ENCODE data around the gene GARS1.
"Not testable (repeated sequence)": the region's sequence is repeated elsewhere in the genome, so short reads cannot be mapped to it uniquely, and the experiment has no call there.

GARS1 gene

GRCh38 chr7:30618080-30618676 is 23.5 kb downstream of the GARS1 start:
- no peaks in the 10 kb centered on the region for H3K27me3 ChIP-seq (ENCODE audit: low read depth)
- peaks cover 96% of the 10 kb centered on the region for H3K36me3 ChIP-seq (replicated peaks)
- no peaks in the 10 kb centered on the region for H3K9me3 ChIP-seq
- H3K4me3 ChIP-seq, result no peak overlapping the region
- in situ Hi-C loops (cut with MboI; ENCODE audit: low sequenced_read_pairs), result no loop called here
- H3K4me1 ChIP-seq, result no peaks in the 10 kb centered on the region
- no peak for DNase-seq (ENCODE audit: low spot score in 2 of 2)

- no peak for DNase-seq (ENCODE audit: low spot score in 2 of 2)
- in situ Hi-C loops (cut with MboI; ENCODE audit: low sequenced_read_pairs), result no loop called here
- no peaks in the 10 kb centered on the region for H3K27me3 ChIP-seq (ENCODE audit: low read depth)
Observed at GRCh38 chr7:30618961-30619360, 24.3 kb downstream of the GARS1 start.

GRCh38 chr7:30625283-30625682 is 30.6 kb downstream of the GARS1 start:
- Histone ChIP-seq H3K4me1 (no peaks in the 10 kb centered on the region), H3K27me3 (ENCODE audit: low read depth) (no peaks in the 10 kb centered on the region), H3K4me3 (no peak overlapping the region), H3K36me3 (replicated peaks) (peaks cover 90% of the 10 kb centered on the region), H3K9me3 (no peaks in the 10 kb centered on the region)
- DNase-seq (ENCODE audit: low spot score in 2 of 2), result no peak
- in situ Hi-C loops (cut with MboI; ENCODE audit: low sequenced_read_pairs), result no loop called here

More at GRCh38 chr7:30618961-30619360, 24.3 kb downstream of the GARS1 start:
- no peaks in the 10 kb centered on the region for H3K9me3 ChIP-seq
- no peak overlapping the region for H3K4me3 ChIP-seq
- no peaks in the 10 kb centered on the region for H3K4me1 ChIP-seq
- H3K36me3 ChIP-seq (replicated peaks), result peaks cover 96% of the 10 kb centered on the region

DNA sequence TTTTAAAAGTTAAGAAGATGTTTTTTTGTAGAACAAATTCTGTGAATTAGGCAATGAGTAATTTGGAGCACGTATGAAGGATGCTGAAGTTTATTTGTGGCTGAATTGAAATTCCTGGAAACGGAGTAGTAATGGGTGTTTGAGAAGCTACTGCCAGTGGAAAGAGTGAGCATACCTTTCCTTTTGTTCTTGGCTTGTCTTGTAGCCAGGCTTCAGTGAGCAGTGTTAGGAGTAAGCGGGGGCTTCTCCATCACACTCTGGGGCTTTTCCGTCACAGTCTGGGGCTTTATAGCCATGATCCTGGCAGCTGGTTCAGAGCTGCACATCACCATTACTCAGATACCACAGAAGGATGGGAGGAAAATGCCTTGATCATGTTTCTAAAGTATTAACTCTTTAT is 32.3 kb downstream of the GARS1 start:
- no peak for DNase-seq (ENCODE audit: low spot score in 2 of 2)
- in situ Hi-C loops (cut with MboI; ENCODE audit: low sequenced_read_pairs), result no loop called here
- H3K36me3 ChIP-seq (replicated peaks), result peaks cover 88% of the 10 kb centered on the region
- no peaks in the 10 kb centered on the region for H3K27me3 ChIP-seq (ENCODE audit: low read depth)
- no peak overlapping the region for H3K4me3 ChIP-seq
- no peaks in the 10 kb centered on the region for H3K4me1 ChIP-seq
- no peaks in the 10 kb centered on the region for H3K9me3 ChIP-seq

- in situ Hi-C loops (cut with MboI; ENCODE audit: low sequenced_read_pairs), result no loop called here
- Histone ChIP-seq H3K4me1 (no peaks in the 10 kb centered on the region), H3K4me3 (no peak overlapping the region), H3K27me3 (ENCODE audit: low read depth) (no peaks in the 10 kb centered on the region), H3K9me3 (no peaks in the 10 kb centered on the region), H3K36me3 (replicated peaks) (peaks cover 92% of the 10 kb centered on the region)
- DNase-seq (ENCODE audit: low spot score in 2 of 2), result no peak
Observed at GRCh38 chr7:30630986-30631385, 36.3 kb downstream of the GARS1 start.

GRCh38 chr7:30633223-30633622 is 38.5 kb downstream of the GARS1 start:
- in situ Hi-C loops (cut with MboI; ENCODE audit: low sequenced_read_pairs), result no loop called here
- no peaks in the 10 kb centered on the region for H3K9me3 ChIP-seq
- DNase-seq (ENCODE audit: low spot score in 2 of 2), result no peak
- no peak overlapping the region for H3K4me3 ChIP-seq
- H3K36me3 ChIP-seq (replicated peaks), result peaks cover 79% of the 10 kb centered on the region
- no peaks in the 10 kb centered on the region for H3K4me1 ChIP-seq
- H3K27me3 ChIP-seq (ENCODE audit: low read depth), result no peaks in the 10 kb centered on the region

DNA sequence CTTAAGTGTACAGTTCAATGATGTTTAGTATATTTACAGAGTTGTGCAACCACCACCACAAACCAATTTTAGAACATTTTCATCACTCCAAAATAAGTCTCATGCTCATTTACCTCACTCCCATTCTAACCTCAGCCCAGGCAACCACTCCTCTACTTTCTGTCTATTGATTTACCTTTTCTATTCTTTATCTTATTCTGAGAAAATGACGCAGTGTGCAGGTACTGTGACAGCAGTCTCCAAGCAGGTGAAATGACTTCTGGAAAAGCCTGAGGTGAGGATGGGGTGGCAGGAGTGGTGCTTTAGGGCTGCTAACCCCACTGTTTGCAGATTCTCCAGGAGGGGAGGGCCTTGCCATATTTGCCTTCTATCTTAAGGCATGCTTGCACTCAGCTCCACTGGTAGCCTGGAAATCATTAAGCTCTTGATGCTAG is 39.5 kb downstream of the GARS1 start:
- Histone ChIP-seq H3K9me3 (no peaks in the 10 kb centered on the region), H3K36me3 (replicated peaks) (peaks cover 69% of the 10 kb centered on the region), H3K27me3 (ENCODE audit: low read depth) (no peaks in the 10 kb centered on the region), H3K4me1 (no peaks in the 10 kb centered on the region), H3K4me3 (no peak overlapping the region)
- no peak for DNase-seq (ENCODE audit: low spot score in 2 of 2)
- in situ Hi-C loops (cut with MboI; ENCODE audit: low sequenced_read_pairs), result no loop called here

DNA sequence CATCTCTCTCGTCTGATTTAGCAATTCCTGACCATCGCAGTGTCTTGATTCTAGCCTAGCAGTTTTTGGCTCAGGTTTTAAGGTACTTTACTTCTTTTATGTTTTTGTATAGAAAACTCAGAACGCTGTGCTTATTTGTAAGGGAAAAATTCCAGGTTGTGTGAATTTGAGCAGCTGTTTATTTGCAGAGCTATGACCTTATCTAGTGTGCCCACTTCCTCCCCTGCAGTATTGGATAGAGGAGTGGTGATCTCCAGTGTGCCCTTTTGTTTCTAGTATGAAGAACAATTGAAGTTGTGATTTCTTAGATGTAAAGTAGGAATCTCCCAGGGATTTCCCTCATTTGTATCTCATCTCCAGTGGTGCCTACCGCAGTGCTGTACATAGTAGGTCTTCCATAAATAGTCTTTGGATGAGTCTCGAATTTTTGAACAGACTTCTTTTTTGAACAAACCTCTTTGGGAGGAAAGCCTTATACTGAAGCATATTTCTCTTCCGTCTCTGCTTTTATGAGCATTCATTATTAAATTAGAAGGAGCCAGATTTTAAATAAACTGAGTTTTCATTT is 40.0 kb downstream of the GARS1 start:
- H3K4me3 ChIP-seq, result no peak overlapping the region
- DNase-seq (ENCODE audit: low spot score in 2 of 2), result no peak
- no peaks in the 10 kb centered on the region for H3K27me3 ChIP-seq (ENCODE audit: low read depth)
- peaks cover 64% of the 10 kb centered on the region for H3K36me3 ChIP-seq (replicated peaks)
- H3K4me1 ChIP-seq, result no peaks in the 10 kb centered on the region
- no peaks in the 10 kb centered on the region for H3K9me3 ChIP-seq
- in situ Hi-C loops (cut with MboI; ENCODE audit: low sequenced_read_pairs), result no loop called here

DNA sequence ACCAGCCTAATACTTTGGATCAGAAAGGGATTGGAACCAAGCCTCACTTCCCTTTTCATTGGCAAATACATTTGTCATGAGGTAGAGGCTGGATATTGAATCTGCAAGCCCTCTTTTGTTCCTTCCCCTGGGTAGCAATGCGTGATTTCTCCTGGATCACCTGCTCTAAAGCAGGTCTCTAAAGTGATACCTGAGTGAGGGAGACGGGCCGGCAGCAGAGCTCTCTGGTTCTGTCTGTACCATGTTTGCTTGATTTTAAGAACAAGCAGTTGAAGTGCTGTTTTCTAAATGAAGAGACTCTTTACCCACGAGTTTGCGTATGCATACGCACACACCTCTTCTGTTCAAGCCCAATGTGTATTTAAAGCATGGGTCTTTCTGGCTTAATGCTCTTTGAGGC is 41.1 kb downstream of the GARS1 start:
- Histone ChIP-seq H3K4me3 (no peak overlapping the region), H3K36me3 (replicated peaks) (peaks cover 55% of the 10 kb centered on the region)
- no peak for DNase-seq (ENCODE audit: low spot score in 2 of 2)

DNA sequence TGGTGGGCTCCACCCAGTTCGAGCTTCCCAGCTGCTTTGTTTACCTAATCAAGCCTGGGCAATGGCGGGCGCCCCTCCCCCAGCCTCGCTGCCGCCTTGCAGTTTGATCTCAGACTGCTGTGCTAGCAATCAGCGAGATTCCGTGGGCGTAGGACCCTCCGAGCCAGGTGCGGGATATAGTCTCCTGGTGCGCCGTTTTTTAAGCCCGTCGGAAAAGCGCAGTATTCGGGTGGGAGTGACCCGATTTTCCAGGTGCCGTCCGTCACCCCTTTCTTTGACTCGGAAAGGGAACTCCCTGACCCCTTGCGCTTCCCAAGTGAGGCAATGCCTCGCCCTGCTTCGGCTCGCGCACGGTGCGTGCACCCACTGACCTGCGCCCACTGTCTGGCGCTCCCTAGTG is 47.6 kb downstream of the GARS1 start:
- DNase-seq (ENCODE audit: low spot score in 2 of 2); in situ Hi-C loops (cut with MboI; ENCODE audit: low sequenced_read_pairs); H3K27me3 ChIP-seq (ENCODE audit: low read depth); H3K4me1 ChIP-seq; H3K9me3 ChIP-seq; H3K4me3 ChIP-seq: not testable (repeated sequence)
- H3K36me3 ChIP-seq (replicated peaks), result peaks cover 25% of the 10 kb centered on the region

More for the DNA sequence above, 41.1 kb downstream of the GARS1 start:
- Histone ChIP-seq H3K4me1 (no peaks in the 10 kb centered on the region), H3K9me3 (no peaks in the 10 kb centered on the region), H3K27me3 (ENCODE audit: low read depth) (no peaks in the 10 kb centered on the region)
- in situ Hi-C loops (cut with MboI; ENCODE audit: low sequenced_read_pairs), result no loop called here

DNA sequence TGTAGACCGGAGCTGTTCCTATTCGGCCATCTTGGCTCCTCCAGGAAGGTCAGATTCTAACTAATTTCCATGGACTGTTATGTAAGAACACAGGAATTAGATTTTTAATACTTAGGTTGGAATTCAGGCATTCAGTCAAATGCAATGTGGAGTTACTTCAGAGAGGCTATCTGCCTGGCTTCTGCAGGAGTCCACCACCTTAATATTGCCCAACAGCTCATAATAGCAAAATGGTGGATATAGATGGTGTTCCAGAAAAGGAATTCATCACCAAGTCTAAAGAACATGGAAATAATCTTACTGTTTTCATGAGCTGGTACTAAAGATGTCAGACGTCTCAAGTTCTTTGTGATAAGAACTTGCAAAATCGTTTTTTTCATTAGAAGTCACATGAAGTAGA is 48.1 kb downstream of the GARS1 start:
- no peak for DNase-seq (ENCODE audit: low spot score in 2 of 2)
- H3K9me3 ChIP-seq, result no peaks in the 10 kb centered on the region
- in situ Hi-C loops (cut with MboI; ENCODE audit: low sequenced_read_pairs), result no loop called here
- H3K36me3 ChIP-seq (replicated peaks), result peaks cover 25% of the 10 kb centered on the region
- H3K4me1 ChIP-seq, result no peaks in the 10 kb centered on the region
- H3K27me3 ChIP-seq (ENCODE audit: low read depth), result no peaks in the 10 kb centered on the region
- H3K4me3 ChIP-seq, result no peak overlapping the region

- H3K9me3 ChIP-seq, result no peaks in the 10 kb centered on the region
- H3K4me3 ChIP-seq, result no peak overlapping the region
- H3K27me3 ChIP-seq (ENCODE audit: low read depth), result no peaks in the 10 kb centered on the region
- DNase-seq (ENCODE audit: low spot score in 2 of 2), result no peak
- in situ Hi-C loops (cut with MboI; ENCODE audit: low sequenced_read_pairs), result no loop called here
- H3K4me1 ChIP-seq, result no peaks in the 10 kb centered on the region
- peaks cover 25% of the 10 kb centered on the region for H3K36me3 ChIP-seq (replicated peaks)
Observed at GRCh38 chr7:30644286-30644955, 49.7 kb downstream of the GARS1 start.

GRCh38 chr7:30645661-30646060 is 51.0 kb downstream of the GARS1 start:
- H3K9me3 ChIP-seq, result no peaks in the 10 kb centered on the region
- no peaks in the 10 kb centered on the region for H3K4me1 ChIP-seq
- H3K27me3 ChIP-seq (ENCODE audit: low read depth), result no peaks in the 10 kb centered on the region
- H3K36me3 ChIP-seq (replicated peaks), result peaks cover 25% of the 10 kb centered on the region
- no peak for DNase-seq (ENCODE audit: low spot score in 2 of 2)
- in situ Hi-C loops (cut with MboI; ENCODE audit: low sequenced_read_pairs), result no loop called here
- H3K4me3 ChIP-seq, result no peak overlapping the region

- H3K9me3 ChIP-seq, result no peaks in the 10 kb centered on the region
- H3K4me1 ChIP-seq, result no peaks in the 10 kb centered on the region
- no peak overlapping the region for H3K4me3 ChIP-seq
- DNase-seq (ENCODE audit: low spot score in 2 of 2), result no peak
- in situ Hi-C loops (cut with MboI; ENCODE audit: low sequenced_read_pairs), result no loop called here
- H3K27me3 ChIP-seq (ENCODE audit: low read depth), result no peaks in the 10 kb centered on the region
- peaks cover 25% of the 10 kb centered on the region for H3K36me3 ChIP-seq (replicated peaks)
Observed at GRCh38 chr7:30646154-30646553, 51.5 kb downstream of the GARS1 start.
